ELF-1 (cell line): ENCODE measurements around the gene IFNG-AS1.
A peak's percentile ranks its signal among the peaks of the same experiment; 100 is the strongest.

Experiments used
- DNase-seq: peaks from one replicate; pipeline ENCODE4 v3.0.0-alpha.2; 2016; ENCODE audit warnings: low read depth, low spot score

IFNG-AS1 gene

DNA sequence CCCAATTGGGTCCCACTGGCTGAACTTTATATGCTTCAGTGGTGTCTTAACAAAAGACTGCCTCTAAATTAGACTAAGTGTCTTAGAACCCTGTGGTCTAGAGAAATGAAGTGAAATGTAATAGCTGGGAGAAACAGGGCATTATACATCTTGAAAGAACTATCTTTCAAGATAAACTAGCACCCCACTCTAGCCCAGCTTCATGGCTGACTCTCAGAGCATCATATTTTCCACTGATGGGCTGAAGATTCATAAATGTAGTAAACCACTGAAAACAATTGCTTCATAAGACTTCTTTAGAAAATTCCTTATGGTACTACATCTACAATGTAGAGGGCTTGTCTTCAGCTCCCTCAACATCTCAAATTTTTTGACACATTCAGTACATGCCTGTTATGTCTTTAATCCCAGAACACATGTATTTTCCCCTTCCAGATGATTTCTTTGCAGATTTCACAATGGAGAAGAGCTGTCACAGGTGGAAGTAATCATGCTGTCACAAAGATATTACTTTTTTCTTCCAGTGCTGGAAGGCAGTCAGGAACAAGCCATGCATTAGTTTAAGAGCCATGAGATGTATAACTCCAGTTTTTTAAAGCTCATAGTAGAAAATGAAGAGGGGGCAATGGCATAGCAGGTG lies 48.5 kb downstream of the IFNG-AS1 start:
- DNase-seq: no peak

DNA sequence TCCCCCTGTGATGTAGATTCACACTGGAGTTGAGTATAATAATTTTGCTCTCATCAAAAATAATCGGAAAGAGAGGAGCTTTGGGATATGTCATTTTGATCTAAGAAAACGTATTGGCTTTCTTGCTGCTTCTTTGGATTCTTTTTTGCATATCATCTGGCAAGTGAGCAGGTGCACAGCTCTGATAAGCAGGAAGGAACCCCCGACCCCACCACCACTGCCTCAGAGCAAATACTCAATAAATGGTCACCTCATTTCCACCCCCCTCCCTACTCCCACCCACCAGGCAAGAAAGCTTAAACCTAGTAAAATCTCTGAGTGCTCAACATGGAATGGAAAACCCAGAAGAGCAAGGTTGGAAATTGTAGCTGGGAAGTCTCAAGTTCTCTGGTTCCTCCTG lies 49.4 kb downstream of the IFNG-AS1 start:
- no peak for DNase-seq

GRCh38 chr12:68040450-68041075 lies 51.3 kb downstream of the IFNG-AS1 start:
- DNase-seq: peak; percentile 62

GRCh38 chr12:68042212-68042699 lies 53.0 kb downstream of the IFNG-AS1 start:
- no peak for DNase-seq

- DNase-seq: no peak
These were observed 54.2 kb downstream of the IFNG-AS1 start for GRCh38 chr12:68043435-68043834.

GRCh38 chr12:68048648-68049297 lies 59.5 kb downstream of the IFNG-AS1 start:
- no peak for DNase-seq

DNA sequence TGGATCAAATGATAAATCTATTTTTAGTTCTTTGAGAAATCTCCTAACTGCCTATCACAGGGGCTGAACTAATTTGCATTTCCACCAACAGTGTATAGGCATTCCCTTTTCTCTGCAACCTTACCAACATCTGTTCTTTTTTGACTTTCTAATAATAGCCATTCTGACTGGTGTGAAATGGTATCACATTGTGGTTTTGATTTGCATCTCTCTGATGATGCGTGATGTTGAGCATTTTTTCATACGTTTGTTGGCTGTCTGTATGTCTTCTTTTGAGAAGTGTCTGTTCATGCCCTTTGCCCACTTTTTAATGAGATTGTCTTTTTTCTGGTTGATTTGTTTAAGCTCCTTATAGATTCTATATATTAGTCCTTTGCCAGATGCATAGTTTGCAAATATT lies 67.1 kb downstream of the IFNG-AS1 start:
- no peak for DNase-seq

DNA sequence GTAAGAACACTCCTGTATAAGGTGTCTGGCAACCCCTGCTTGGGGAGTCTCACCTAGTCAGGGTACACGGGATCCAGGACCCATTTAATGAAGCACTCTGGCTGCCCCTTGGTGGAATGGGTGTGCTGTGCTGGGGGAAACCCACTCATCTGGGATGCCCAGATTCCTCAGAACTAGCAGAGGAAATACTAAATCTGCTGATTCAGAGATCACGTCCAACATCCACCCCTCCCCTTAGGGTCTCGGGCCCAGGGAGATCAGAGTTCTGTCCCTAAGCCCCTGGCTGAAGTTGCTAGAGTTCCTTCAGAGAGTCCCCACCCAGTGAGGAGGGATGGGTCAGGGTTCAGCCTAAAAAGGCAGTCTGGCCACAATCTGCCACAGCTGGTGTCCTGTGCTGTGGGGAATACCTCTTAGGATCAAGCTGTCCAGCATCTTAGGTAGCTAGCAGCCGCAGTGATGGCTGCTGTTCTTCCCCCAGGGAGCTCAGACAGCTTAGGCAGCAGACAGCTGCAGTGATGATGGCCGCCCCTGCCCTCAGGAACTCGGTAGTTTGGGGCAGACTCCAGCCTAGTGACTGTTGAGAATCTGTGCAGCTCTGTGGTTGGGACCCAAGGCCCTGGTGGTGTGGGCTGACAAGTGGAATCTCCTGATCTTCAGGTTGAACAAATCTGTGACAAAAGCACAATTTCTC lies 74.8 kb downstream of the IFNG-AS1 start:
- DNase-seq: no peak

DNA sequence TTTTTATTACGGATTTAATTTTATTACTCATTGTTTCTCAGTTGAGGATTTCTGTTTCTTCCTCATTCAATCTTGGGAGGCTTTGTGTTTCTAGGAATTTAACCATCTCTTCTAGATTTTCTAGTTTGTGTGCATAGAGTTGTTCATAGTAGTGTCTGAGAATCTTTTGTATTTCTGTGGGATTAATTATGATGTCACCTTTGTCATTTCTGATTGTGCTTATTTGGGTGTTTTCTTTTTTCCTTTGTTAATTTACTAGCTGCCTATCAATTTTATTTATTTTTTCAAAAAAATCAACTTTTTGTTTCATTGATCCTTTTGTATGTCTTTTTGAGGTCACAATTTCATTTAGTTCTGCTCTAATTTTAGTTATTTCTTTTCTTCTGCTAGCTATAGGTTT lies 75.9 kb downstream of the IFNG-AS1 start:
- no peak for DNase-seq

GRCh38 chr12:68065687-68066086 lies 76.4 kb downstream of the IFNG-AS1 start:
- DNase-seq: no peak

GRCh38 chr12:68067762-68068376 lies 78.6 kb downstream of the IFNG-AS1 start:
- no peak for DNase-seq

GRCh38 chr12:68069275-68069674 lies 80.0 kb downstream of the IFNG-AS1 start:
- DNase-seq: no peak
